LNCaP clone FGC (cell line): ENCODE data around the gene LCMT1.

Experiments used
- DNase-seq: peaks from one replicate; pipeline ENCODE4 v3.0.0-alpha.2; 2011; ENCODE audit warnings: low read depth
- H3K4me3 ChIP-seq: 2 replicates; pipeline ENCODE4 v1.5.1; 2011; ENCODE audit warnings: mild to moderate bottlenecking, low read depth, low read length, control low read depth
- CTCF ChIP-seq: IDR thresholded peaks from 2 replicates; pipeline ENCODE4 v1.5.1; 2012; ENCODE audit warnings: mild to moderate bottlenecking; ENCODE audit not compliant: control insufficient read depth, insufficient read depth; ENCODE audit errors: extremely low read depth

Gene LCMT1

GRCh38 chr16:25066747-25067631, 44.6 kb upstream of the LCMT1 start:
- H3K4me3 ChIP-seq = no peak overlapping the region
- no peak for TF ChIP-seq CTCF
- DNase-seq = no peak

- TF ChIP-seq CTCF = no peak
- no peak overlapping the region for H3K4me3 ChIP-seq
- DNase-seq = no peak
These were observed 37.7 kb upstream of the LCMT1 start for GRCh38 chr16:25073854-25074253.

GRCh38 chr16:25078386-25078978, 33.1 kb upstream of the LCMT1 start:
- no peak overlapping the region for H3K4me3 ChIP-seq
- TF ChIP-seq CTCF = no peak
- no peak for DNase-seq

GRCh38 chr16:25079637-25080378, 31.7 kb upstream of the LCMT1 start:
- H3K4me3 ChIP-seq = no peak overlapping the region
- no peak for TF ChIP-seq CTCF
- DNase-seq = no peak

DNA sequence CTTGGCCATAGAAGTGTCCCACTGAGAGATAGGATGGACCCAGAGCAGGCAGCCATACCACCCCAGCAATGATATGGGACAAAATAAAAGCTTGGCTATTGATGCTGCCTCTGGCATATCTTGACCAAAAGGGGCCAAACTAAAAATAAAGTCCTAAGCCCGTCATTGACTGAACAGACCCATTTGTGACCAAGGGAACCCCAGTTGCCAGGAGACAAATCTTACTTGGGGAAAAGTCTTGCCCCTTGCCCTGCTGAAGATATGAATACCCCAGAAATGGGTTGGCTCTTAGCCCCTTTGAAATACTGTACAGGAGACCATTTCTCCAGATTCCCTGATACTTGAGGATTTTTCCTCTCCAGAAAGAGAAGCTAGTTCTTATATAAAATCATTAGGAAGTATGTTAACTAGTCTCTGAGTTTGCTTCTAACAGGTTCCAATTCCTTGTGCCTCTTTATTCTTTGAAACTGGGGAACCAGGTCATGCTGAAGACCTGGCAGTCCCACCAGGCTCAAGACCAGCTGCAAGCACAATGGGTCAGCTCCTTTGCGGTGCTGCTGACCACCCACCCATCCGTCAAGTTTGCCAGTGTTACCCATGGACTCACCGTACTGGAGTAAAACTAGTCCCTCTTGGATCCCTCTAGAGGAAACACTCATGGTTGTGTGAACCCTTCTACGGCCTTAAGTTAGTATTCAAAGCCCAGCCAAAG, 31.0 kb upstream of the LCMT1 start:
- DNase-seq = no peak
- H3K4me3 ChIP-seq = no peak overlapping the region
- no peak for TF ChIP-seq CTCF

- no peak for TF ChIP-seq CTCF
- no peak for DNase-seq
These were observed 29.8 kb upstream of the LCMT1 start for GRCh38 chr16:25081702-25082101.

More at GRCh38 chr16:25081702-25082101, 29.8 kb upstream of the LCMT1 start:
- no peak overlapping the region for H3K4me3 ChIP-seq
